ENCODE data around the gene USP37. TPM values are rescaled to one million over a fixed set of nuclear protein-coding genes. Genes with fewer than 3 reads are reported as not detected.

Gene USP37
- total and polyA plus RNA-seq, 2 of the 13 experiments (the other 11 are each of a cell fraction or from before 2014, with no cell fraction given) = 6.5 to 30.6 TPM

DNA sequence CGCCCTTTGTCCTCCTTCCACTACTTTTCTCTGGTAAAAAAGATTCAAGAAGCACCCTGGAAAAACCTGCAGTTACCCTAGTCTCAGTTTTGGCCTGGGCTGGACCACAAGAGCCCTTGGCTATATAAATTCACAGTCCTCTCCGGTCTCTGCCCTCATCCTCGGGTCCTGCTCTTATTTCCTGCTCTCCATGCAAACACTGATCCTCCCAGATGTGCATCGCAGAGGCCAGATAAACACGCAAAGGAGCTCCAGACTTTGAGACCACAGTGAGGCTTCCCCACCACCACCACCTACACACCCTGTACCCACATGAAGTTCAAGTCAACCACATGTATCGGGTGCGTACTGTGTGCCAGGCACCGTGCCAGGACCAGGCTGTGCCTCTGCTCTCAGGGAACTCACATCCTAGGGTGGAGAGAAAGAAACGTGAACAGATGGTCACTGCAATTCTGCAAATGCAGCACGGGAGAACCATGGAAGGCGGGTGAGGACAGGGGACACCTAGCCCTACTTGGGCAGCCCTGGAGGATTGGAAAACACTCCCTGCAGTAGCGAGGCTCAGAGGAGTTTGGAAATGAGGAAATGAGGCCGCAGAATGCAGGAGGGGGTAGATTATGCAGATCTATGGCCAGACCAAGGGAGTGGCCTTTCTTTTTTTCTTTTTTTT lies 161.1 kb downstream of the USP37 start (continued):
- TF ChIP-seq, protein P1, sequence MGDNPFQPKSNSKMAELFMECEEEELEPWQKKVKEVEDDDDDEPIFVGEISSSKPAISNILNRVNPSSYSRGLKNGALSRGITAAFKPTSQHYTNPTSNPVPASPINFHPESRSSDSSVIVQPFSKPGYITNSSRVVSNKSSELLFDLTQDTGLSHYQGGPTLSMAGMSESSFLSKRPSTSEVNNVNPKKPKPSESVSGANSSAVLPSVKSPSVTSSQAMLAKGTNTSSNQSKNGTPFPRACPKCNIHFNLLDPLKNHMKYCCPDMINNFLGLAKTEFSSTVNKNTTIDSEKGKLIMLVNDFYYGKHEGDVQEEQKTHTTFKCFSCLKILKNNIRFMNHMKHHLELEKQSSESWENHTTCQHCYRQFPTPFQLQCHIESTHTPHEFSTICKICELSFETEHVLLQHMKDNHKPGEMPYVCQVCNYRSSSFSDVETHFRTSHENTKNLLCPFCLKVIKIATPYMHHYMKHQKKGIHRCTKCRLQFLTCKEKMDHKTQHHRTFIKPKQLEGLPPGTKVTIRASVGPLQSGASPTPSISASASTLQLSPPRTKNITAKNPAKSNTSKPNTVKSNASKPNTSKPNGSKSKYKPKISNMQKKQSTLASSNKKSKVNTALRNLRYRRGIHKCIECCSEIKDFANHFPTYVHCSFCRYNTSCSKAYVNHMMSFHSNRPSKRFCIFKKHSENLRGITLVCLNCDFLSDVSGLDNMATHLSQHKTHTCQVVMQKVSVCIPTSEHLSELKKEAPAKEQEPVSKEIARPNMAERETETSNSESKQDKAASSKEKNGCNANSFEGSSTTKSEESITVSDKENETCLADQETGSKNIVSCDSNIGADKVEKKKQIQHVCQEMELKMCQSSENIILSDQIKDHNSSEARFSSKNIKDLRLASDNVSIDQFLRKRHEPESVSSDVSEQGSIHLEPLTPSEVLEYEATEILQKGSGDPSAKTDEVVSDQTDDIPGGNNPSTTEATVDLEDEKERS (CRISPR knock-in tag; IDR thresholded peaks at IDR 0.05) = no peak
- TF ChIP-seq MAFG (CRISPR knock-in tag; IDR thresholded peaks at IDR 0.05) = no peak
- no peak for TF ChIP-seq ZNF83 (CRISPR knock-in tag; IDR thresholded peaks at IDR 0.05; ENCODE audit: borderline replicate concordance)
- TF ChIP-seq, protein P2, sequence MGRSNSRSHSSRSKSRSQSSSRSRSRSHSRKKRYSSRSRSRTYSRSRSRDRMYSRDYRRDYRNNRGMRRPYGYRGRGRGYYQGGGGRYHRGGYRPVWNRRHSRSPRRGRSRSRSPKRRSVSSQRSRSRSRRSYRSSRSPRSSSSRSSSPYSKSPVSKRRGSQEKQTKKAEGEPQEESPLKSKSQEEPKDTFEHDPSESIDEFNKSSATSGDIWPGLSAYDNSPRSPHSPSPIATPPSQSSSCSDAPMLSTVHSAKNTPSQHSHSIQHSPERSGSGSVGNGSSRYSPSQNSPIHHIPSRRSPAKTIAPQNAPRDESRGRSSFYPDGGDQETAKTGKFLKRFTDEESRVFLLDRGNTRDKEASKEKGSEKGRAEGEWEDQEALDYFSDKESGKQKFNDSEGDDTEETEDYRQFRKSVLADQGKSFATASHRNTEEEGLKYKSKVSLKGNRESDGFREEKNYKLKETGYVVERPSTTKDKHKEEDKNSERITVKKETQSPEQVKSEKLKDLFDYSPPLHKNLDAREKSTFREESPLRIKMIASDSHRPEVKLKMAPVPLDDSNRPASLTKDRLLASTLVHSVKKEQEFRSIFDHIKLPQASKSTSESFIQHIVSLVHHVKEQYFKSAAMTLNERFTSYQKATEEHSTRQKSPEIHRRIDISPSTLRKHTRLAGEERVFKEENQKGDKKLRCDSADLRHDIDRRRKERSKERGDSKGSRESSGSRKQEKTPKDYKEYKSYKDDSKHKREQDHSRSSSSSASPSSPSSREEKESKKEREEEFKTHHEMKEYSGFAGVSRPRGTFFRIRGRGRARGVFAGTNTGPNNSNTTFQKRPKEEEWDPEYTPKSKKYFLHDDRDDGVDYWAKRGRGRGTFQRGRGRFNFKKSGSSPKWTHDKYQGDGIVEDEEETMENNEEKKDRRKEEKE (IDR thresholded peaks at IDR 0.05) = no peak
- TF ChIP-seq ZBTB42 (CRISPR knock-in tag; IDR thresholded peaks at IDR 0.05) = no peak; the same call in 1 of the 2 replicates
- TF ChIP-seq STAT5B (CRISPR knock-in tag; IDR thresholded peaks at IDR 0.05) = no peak
- TF ChIP-seq ZNF501 (CRISPR knock-in tag; IDR thresholded peaks at IDR 0.05) = peak; percentile 78
- TF ChIP-seq, protein P3, sequence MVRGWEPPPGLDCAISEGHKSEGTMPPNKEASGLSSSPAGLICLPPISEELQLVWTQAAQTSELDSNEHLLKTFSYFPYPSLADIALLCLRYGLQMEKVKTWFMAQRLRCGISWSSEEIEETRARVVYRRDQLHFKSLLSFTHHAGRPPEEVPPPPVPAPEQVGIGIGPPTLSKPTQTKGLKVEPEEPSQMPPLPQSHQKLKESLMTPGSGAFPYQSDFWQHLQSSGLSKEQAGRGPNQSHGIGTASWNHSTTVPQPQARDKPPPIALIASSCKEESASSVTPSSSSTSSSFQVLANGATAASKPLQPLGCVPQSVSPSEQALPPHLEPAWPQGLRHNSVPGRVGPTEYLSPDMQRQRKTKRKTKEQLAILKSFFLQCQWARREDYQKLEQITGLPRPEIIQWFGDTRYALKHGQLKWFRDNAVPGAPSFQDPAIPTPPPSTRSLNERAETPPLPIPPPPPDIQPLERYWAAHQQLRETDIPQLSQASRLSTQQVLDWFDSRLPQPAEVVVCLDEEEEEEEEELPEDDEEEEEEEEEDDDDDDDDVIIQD (CRISPR knock-in tag; IDR thresholded peaks at IDR 0.05; ENCODE audit: low read depth) = no peak
- no peak for TF ChIP-seq ZNF383 (CRISPR knock-in tag; IDR thresholded peaks at IDR 0.05; ENCODE audit: borderline replicate concordance)
- TF ChIP-seq ZNF225 (CRISPR knock-in tag; IDR thresholded peaks at IDR 0.05) = no peak
- TF ChIP-seq GPN1 (CRISPR knock-in tag; IDR thresholded peaks at IDR 0.05; ENCODE audit: borderline replicate concordance) = no peak
- TF ChIP-seq SOX5 (CRISPR knock-in tag; IDR thresholded peaks at IDR 0.05; ENCODE audit: borderline replicate concordance) = no peak
- TF ChIP-seq ZFP36L1 (CRISPR knock-in tag; IDR thresholded peaks at IDR 0.05) = no peak
- no peak for TF ChIP-seq CAMTA2 (CRISPR knock-in tag; IDR thresholded peaks at IDR 0.05; ENCODE audit: borderline replicate concordance)
- TF ChIP-seq NFE2 (CRISPR knock-in tag; IDR thresholded peaks at IDR 0.05) = no peak
- no peak for TF ChIP-seq TSC22D2 (CRISPR knock-in tag; IDR thresholded peaks at IDR 0.05; ENCODE audit: borderline replicate concordance)
- no peak for TF ChIP-seq ZNF792 (CRISPR knock-in tag; IDR thresholded peaks at IDR 0.05)
- TF ChIP-seq MED8 (CRISPR knock-in tag; IDR thresholded peaks at IDR 0.05; ENCODE audit: insufficient replicate concordance) = no peak
- no peak for TF ChIP-seq ZFAT (CRISPR knock-in tag; conservative IDR thresholded peaks at IDR 0.05)
- TF ChIP-seq, protein P4, sequence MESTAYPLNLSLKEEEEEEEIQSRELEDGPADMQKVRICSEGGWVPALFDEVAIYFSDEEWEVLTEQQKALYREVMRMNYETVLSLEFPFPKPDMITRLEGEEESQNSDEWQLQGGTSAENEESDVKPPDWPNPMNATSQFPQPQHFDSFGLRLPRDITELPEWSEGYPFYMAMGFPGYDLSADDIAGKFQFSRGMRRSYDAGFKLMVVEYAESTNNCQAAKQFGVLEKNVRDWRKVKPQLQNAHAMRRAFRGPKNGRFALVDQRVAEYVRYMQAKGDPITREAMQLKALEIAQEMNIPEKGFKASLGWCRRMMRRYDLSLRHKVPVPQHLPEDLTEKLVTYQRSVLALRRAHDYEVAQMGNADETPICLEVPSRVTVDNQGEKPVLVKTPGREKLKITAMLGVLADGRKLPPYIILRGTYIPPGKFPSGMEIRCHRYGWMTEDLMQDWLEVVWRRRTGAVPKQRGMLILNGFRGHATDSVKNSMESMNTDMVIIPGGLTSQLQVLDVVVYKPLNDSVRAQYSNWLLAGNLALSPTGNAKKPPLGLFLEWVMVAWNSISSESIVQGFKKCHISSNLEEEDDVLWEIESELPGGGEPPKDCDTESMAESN (CRISPR knock-in tag; conservative IDR thresholded peaks at IDR 0.05) = no peak
- no peak for TF ChIP-seq ZNF556 (CRISPR knock-in tag; IDR thresholded peaks at IDR 0.05; ENCODE audit: borderline replicate concordance)
- no peak for TF ChIP-seq ZNF331 (CRISPR knock-in tag; IDR thresholded peaks at IDR 0.05)

All from HepG2 (cell line).